Parathyroid adenoma (tissue), 2 donors: ENCODE measurements around the gene ARMH3.

Experiments used
- H2AFZ ChIP-seq: fragments of 300-600 bp; sonication (generic); one replicate; pipeline ENCODE4 v1.7.0; 2017; ENCODE audit warnings: antibody characterized with exemption, mild to moderate bottlenecking
- H3K27ac ChIP-seq: fragments of 300-600 bp; sonication (generic); one replicate; pipeline ENCODE4 v1.7.0; 2017
- H3K27me3 ChIP-seq: fragments of 300-600 bp; sonication (generic); one replicate; pipeline ENCODE4 v1.7.0; 2017; ENCODE audit warnings: low read length; ENCODE audit not compliant: control insufficient read depth, insufficient read depth
- H3K36me3 ChIP-seq: fragments of 300-600 bp; sonication (generic); one replicate; pipeline ENCODE4 v1.7.0; 2017; ENCODE audit warnings: low read length; ENCODE audit not compliant: control insufficient read depth, insufficient read depth
- H3K4me1 ChIP-seq: fragments of 300-600 bp; sonication (generic); one replicate; pipeline ENCODE4 v1.7.0; 2017; ENCODE audit warnings: control low read depth
- H3K4me2 ChIP-seq: fragments of 300-600 bp; sonication (generic); one replicate; pipeline ENCODE4 v1.7.0; 2017; ENCODE audit warnings: low read length
- H3K4me3 ChIP-seq: fragments of 300-600 bp; sonication (generic); one replicate; pipeline ENCODE4 v1.7.0; 2017; ENCODE audit warnings: low read depth, low read length
- H3K79me2 ChIP-seq: fragments of 300-600 bp; sonication (generic); one replicate; pipeline ENCODE4 v1.7.0; 2017; ENCODE audit warnings: control low read depth
- H3K9ac ChIP-seq: fragments of 300-600 bp; sonication (generic); one replicate; pipeline ENCODE4 v1.7.0; 2017; ENCODE audit warnings: mild to moderate bottlenecking
- H3K9me3 ChIP-seq: fragments of 300-600 bp; sonication (generic); one replicate; pipeline ENCODE4 v1.7.0; 2017; ENCODE audit warnings: low read length; ENCODE audit not compliant: control insufficient read depth
- TF ChIP-seq, protein P1 (sequence below): fragments of 300-600 bp; sonication (generic); IDR thresholded peaks from one replicate; pipeline ENCODE4 v1.7.0; 2017; ENCODE audit warnings: antibody characterized with exemption, mild to moderate bottlenecking
- donor health status: primary hyperparathyroidism.

Gene ARMH3

DNA sequence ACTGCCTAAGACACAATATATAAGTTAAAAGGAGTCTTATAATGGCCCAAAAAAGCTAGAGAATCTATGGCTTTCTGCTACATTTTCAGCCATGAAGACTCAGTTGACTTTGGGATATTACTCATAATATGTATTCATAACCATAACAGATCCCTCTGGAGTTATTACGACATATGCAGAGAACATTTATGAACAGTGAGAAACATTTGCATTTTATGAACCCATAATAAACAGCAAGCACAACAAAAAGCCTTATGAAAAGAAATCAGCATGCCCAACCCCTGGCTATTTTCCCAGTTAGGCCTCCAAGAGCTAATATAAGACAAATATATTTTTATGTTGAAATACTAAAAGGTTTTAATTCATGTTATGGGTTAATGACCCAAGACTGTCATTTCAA is 52.4 kb downstream of the ARMH3 start:
- Histone ChIP-seq H3K9ac (no peak overlapping the region), H3K9me3 (no peaks in the 10 kb centered on the region), H3K4me3 (no peak overlapping the region), H3K79me2 (no peaks in the 10 kb centered on the region), H3K4me1 (no peaks in the 10 kb centered on the region), H3K36me3 (no peaks in the 10 kb centered on the region), H3K27me3 (no peaks in the 10 kb centered on the region), H3K4me2 (no peak overlapping the region), H3K27ac (no peak overlapping the region), H2AFZ (no peak overlapping the region)
- TF ChIP-seq, protein P1, sequence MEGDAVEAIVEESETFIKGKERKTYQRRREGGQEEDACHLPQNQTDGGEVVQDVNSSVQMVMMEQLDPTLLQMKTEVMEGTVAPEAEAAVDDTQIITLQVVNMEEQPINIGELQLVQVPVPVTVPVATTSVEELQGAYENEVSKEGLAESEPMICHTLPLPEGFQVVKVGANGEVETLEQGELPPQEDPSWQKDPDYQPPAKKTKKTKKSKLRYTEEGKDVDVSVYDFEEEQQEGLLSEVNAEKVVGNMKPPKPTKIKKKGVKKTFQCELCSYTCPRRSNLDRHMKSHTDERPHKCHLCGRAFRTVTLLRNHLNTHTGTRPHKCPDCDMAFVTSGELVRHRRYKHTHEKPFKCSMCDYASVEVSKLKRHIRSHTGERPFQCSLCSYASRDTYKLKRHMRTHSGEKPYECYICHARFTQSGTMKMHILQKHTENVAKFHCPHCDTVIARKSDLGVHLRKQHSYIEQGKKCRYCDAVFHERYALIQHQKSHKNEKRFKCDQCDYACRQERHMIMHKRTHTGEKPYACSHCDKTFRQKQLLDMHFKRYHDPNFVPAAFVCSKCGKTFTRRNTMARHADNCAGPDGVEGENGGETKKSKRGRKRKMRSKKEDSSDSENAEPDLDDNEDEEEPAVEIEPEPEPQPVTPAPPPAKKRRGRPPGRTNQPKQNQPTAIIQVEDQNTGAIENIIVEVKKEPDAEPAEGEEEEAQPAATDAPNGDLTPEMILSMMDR: no peak

DNA sequence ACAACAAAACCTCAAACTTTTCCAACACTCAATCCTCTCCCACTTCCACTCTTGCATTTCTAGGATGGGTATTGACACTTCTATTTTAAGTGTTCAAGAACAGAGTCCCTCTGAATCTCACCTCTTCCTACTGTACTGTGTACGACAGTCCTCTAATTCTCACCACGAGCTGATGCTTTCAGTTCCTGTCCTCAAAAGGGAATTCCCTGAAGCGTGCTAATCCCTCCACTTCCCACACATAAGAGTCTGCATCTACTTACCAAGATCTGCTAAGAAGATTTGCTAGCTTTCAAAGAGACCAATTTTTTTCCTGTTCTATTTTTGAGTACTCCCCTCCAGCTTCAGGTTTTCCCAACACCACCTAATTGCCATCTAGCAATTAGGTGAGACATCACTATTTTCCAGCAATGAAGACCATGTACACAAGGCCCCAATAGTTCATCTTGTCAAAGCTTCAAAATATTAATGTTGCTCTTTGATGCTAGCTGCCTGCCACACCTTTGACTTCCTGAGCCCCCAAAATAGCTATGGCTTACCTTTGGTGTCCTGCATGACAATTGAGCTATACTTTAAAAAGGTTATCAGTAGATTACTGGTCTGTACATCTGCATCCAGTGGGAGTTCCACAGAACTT is 54.4 kb downstream of the ARMH3 start:
- Histone ChIP-seq H3K36me3 (no peaks in the 10 kb centered on the region), H3K9me3 (no peaks in the 10 kb centered on the region), H3K27ac (no peak overlapping the region), H3K79me2 (no peaks in the 10 kb centered on the region), H3K27me3 (no peaks in the 10 kb centered on the region), H3K4me3 (no peak overlapping the region), H3K4me2 (no peak overlapping the region), H3K4me1 (no peaks in the 10 kb centered on the region), H2AFZ (no peak overlapping the region), H3K9ac (no peak overlapping the region)
- TF ChIP-seq, protein P1: no peak

DNA sequence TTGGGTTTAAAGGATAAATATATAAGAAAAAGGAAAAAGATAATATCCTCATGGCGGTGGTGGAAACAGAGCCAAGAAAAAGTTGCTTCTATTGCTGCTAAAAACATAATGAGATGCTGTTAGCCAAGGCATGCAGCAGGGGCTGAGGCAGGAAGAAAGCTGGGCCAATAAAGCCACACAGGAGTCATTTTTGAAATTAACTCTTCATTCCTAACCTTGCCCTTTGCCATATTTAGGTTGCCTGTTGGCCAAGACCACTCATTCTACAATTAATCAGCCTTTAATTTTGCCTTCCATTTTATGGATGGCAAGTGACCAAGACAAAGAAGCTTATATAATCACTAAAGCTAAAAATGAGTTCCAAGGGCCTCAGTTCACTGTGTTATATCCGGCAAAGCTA is 58.2 kb downstream of the ARMH3 start:
- TF ChIP-seq, protein P1: no peak
- H3K4me1 ChIP-seq: no peaks in the 10 kb centered on the region
- no peaks in the 10 kb centered on the region for H3K79me2 ChIP-seq
- no peaks in the 10 kb centered on the region for H3K9me3 ChIP-seq
- no peak overlapping the region for H3K27ac ChIP-seq
- no peaks in the 10 kb centered on the region for H3K36me3 ChIP-seq
- no peak overlapping the region for H2AFZ ChIP-seq
- no peaks in the 10 kb centered on the region for H3K27me3 ChIP-seq
- H3K4me3 ChIP-seq: no peak overlapping the region
- H3K9ac ChIP-seq: no peak overlapping the region
- H3K4me2 ChIP-seq: no peak overlapping the region

DNA sequence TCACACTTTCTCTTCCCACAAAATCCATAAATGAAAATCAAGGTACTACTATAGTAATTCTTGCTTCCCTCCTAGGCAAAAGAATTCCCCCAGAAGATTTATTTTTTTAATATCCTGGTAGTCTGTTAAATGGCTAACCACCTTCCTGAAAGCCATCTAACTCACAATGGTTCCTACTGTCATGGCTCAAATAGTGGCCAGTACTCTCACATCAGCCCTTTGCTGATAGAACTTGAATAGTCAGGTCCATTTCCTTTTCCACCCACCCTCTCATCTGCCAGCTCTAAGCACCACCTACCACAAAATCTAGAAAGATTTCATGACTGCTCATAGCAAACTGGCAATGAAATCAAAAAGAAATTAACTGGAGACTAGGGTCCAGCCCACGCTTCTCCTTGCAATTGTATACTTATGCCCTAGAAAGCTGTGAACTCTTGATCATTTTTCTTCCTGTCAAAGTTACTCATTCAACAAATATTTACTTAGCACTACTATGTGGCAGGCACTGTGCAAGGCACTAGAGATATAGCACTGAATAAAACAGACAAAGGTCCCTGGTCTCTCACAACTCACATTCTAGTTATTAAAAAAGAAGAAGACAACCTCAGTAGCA is 60.4 kb downstream of the ARMH3 start:
- H3K36me3 ChIP-seq: no peaks in the 10 kb centered on the region

More for the DNA sequence above, 60.4 kb downstream of the ARMH3 start:
- no peak overlapping the region for H2AFZ ChIP-seq
- no peak overlapping the region for H3K9ac ChIP-seq
- H3K27ac ChIP-seq: no peak overlapping the region
- H3K27me3 ChIP-seq: no peaks in the 10 kb centered on the region
- no peak overlapping the region for H3K4me3 ChIP-seq
- no peaks in the 10 kb centered on the region for H3K4me1 ChIP-seq
- H3K79me2 ChIP-seq: no peaks in the 10 kb centered on the region
- H3K9me3 ChIP-seq: no peaks in the 10 kb centered on the region
- H3K4me2 ChIP-seq: no peak overlapping the region
- TF ChIP-seq, protein P1: no peak
